Testis (tissue), 3 donors: Measurements from ENCODE around the gene LGR5. TPM values are rescaled to one million over a fixed set of nuclear protein-coding genes. Genes with fewer than 3 reads are reported as not detected.
"Not testable (repeated sequence)": the region's sequence is repeated elsewhere in the genome, so short reads cannot be mapped to it uniquely, and the experiment has no call there.

ENCODE experiments used
- DNase-seq: peaks from one replicate; pipeline ENCODE4 v3.0.0-alpha.2; 2019
- H3K27ac ChIP-seq, 2 donors: fragments of 200-600 bp; sonication (generic); one replicate each; pipeline ENCODE4 v1.5.1; 2019
- H3K27me3 ChIP-seq: fragments of 200-600 bp; sonication (generic); one replicate; pipeline ENCODE4 v1.5.1; 2019
- H3K36me3 ChIP-seq: fragments of 200-600 bp; sonication (generic); one replicate; pipeline ENCODE4 v1.5.1; 2017; ENCODE audit warnings: low read depth; ENCODE audit errors: missing control alignments
- H3K4me1 ChIP-seq: fragments of 200-600 bp; sonication (generic); one replicate; pipeline ENCODE4 v1.5.1; 2019
- H3K4me3 ChIP-seq, 2 donors: fragments of 200-600 bp; sonication (generic); one replicate each; pipeline ENCODE4 v1.5.1; 2017 to 2019
- H3K9me3 ChIP-seq: fragments of 200-600 bp; sonication (generic); one replicate; pipeline ENCODE4 v1.5.1; 2017
- POLR2A ChIP-seq: fragments of 450-650 bp; IDR thresholded peaks from one replicate; pipeline ENCODE4 v1.6.1; 2017; ENCODE audit warnings: antibody characterized with exemption, mild to moderate bottlenecking, moderate library complexity
- WGBS, 2 donors: methylation state at CpG; one replicate each; pipeline ENCODE4 v1.1.5; 2018; 5-methylcytosine and 5-hydroxymethylcytosine counted together
- intact Hi-C: fragments of 100-400 bp; cut with DNase I; formaldehyde crosslinking; loops from one replicate; pipeline ENCODE4 v1.15.1; 2023; ENCODE audit warnings: low total_unique reads
- polyA plus RNA-seq: library from polyadenylated mRNA; stranded (reverse); fragments of 350-450 nt; fragmentation: Illumina TruSeq; extraction: RNeasy Lipid Tissue Mini Kit (QIAGEN cat#74804); gene quantifications from one replicate; pipeline ENCODE4 v1.2.3, GENCODE V29; 2014; ENCODE audit warnings: low read depth, low replicate concordance; ENCODE audit not compliant: insufficient read depth
- total RNA-seq, 2 donors: library from RNA; depleted of rRNA; stranded (reverse); fragments of >200 nt; gene quantifications; one replicate each; pipeline ENCODE4 v1.2.3, GENCODE V29; 2016
- TF ChIP-seq, protein P1 (sequence below), 3 experiments: fragments of 450-650 bp in 2 of 3; fragments of 200-600 bp in 1 of 3; sonication (generic) in 1 of 3; IDR thresholded peaks; one replicate each; pipeline ENCODE4 v1.5.1; 2016 to 2019; ENCODE audit warnings: antibody characterized with exemption in 3 of 3, mild to moderate bottlenecking in 2 of 3, moderate library complexity in 1 of 3

Gene LGR5
- total and polyA plus RNA-seq, 3 donors from 2014 or later, result 0.25 to 0.39 (median 0.31) TPM

GRCh38 chr12:71551529-71551928 lies 111.9 kb downstream of the LGR5 start:
- no peak overlapping the region for H3K27ac ChIP-seq
- H3K36me3 ChIP-seq, result no peaks in the 10 kb centered on the region
- no peaks in the 10 kb centered on the region for H3K27me3 ChIP-seq
- WGBS, 2 donors, result 59 to 65% methylated on average over 3 of the region's 3 CpGs
- H3K4me1 ChIP-seq, result peaks cover 7% of the 10 kb centered on the region
- H3K4me3 ChIP-seq, result no peak overlapping the region
- no peak for DNase-seq
- intact Hi-C loops, result no loop called here
- TF ChIP-seq, protein P1, sequence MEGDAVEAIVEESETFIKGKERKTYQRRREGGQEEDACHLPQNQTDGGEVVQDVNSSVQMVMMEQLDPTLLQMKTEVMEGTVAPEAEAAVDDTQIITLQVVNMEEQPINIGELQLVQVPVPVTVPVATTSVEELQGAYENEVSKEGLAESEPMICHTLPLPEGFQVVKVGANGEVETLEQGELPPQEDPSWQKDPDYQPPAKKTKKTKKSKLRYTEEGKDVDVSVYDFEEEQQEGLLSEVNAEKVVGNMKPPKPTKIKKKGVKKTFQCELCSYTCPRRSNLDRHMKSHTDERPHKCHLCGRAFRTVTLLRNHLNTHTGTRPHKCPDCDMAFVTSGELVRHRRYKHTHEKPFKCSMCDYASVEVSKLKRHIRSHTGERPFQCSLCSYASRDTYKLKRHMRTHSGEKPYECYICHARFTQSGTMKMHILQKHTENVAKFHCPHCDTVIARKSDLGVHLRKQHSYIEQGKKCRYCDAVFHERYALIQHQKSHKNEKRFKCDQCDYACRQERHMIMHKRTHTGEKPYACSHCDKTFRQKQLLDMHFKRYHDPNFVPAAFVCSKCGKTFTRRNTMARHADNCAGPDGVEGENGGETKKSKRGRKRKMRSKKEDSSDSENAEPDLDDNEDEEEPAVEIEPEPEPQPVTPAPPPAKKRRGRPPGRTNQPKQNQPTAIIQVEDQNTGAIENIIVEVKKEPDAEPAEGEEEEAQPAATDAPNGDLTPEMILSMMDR (IDR thresholded peaks at IDR 0.05), result peak in 2 of 3 experiments; percentile 13 to 15
- no peak for TF ChIP-seq POLR2A
- H3K9me3 ChIP-seq, result no peaks in the 10 kb centered on the region

DNA sequence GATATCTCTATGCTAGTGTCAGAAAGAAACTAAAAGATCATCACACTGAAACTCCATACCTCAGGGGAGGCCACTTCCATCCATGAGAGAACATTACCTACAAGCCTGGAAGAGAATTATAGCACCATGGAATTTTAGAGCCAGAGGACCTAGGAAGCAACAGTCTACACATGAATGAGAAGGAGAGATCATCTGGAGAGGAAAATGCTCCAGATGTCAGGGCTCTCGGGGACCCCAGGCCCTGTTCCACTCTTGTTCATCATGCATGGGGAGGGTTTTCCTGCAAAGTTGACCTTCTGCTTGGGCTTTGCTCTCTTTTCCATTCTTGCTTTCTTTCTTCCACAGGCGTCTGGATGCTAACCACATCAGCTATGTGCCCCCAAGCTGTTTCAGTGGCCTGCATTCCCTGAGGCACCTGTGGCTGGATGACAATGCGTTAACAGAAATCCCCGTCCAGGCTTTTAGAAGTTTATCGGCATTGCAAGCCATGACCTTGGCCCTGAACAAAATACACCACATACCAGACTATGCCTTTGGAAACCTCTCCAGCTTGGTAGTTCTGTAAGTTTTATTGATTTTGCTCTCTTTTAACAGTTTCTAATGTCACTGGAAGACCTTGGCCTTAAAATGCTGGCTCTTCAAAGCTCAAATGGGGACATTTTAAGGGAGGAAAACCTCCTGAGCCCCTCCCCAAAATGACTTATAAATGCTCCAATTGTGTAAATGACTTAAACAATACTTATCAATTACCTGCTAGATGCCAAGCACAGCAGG lies 113.3 kb downstream of the LGR5 start:
- Histone ChIP-seq H3K27me3 (no peaks in the 10 kb centered on the region), H3K4me1 (peaks cover 7% of the 10 kb centered on the region), H3K36me3 (no peaks in the 10 kb centered on the region), H3K9me3 (no peaks in the 10 kb centered on the region), H3K4me3 (no peak overlapping the region), H3K27ac (no peak overlapping the region)
- intact Hi-C loops, result no loop called here
- TF ChIP-seq POLR2A, result no peak
- TF ChIP-seq, protein P1 (IDR thresholded peaks at IDR 0.05), result no peak
- WGBS, 2 donors, result 44 to 47% methylated on average over 5 of the region's 5 CpGs
- no peak for DNase-seq

GRCh38 chr12:71555191-71555590 lies 115.6 kb downstream of the LGR5 start:
- Histone ChIP-seq H3K36me3 (no peaks in the 10 kb centered on the region), H3K4me1 (peaks cover 12% of the 10 kb centered on the region), H3K9me3 (no peaks in the 10 kb centered on the region), H3K27ac (no peak overlapping the region), H3K27me3 (no peaks in the 10 kb centered on the region), H3K4me3 (no peak overlapping the region)
- WGBS, 2 donors, result 90 to 100% methylated on average over 1 of the region's 1 CpG
- TF ChIP-seq, protein P1 (IDR thresholded peaks at IDR 0.05), result no peak
- TF ChIP-seq POLR2A, result no peak
- intact Hi-C loops, result no loop called here
- DNase-seq, result no peak

- H3K4me3 ChIP-seq, DNase-seq, H3K36me3 ChIP-seq, H3K27ac ChIP-seq, intact Hi-C loops, H3K27me3 ChIP-seq, H3K9me3 ChIP-seq: not testable (repeated sequence)
- WGBS, 2 donors, result 75 to 96% methylated on average over 1 of the region's 1 CpG
- peaks cover 12% of the 10 kb centered on the region for H3K4me1 ChIP-seq
Observed at GRCh38 chr12:71555789-71556188, 116.2 kb downstream of the LGR5 start.

- intact Hi-C loops, result no loop called here
- no peaks in the 10 kb centered on the region for H3K9me3 ChIP-seq
- no peak for TF ChIP-seq POLR2A
- TF ChIP-seq, protein P1 (IDR thresholded peaks at IDR 0.05), result no peak
- no peak for DNase-seq
- H3K27me3 ChIP-seq, result no peaks in the 10 kb centered on the region
- H3K4me1 ChIP-seq, result peaks cover 12% of the 10 kb centered on the region
- no peaks in the 10 kb centered on the region for H3K36me3 ChIP-seq
- no peak overlapping the region for H3K4me3 ChIP-seq
- no peak overlapping the region for H3K27ac ChIP-seq
Observed at GRCh38 chr12:71556448-71556847, 116.8 kb downstream of the LGR5 start.
